ENCODE data around the gene MPC1L.
A peak's percentile ranks its signal among the peaks of the same experiment; 100 is the strongest.
"Not testable (repeated sequence)": the region's sequence is repeated elsewhere in the genome, so short reads cannot be mapped to it uniquely, and the experiment has no call there.

Gene MPC1L

GRCh38 chrX:40623139-40623536, at the start of gene MPC1L:
TSS of gene MPC1L (plus strand) at chrX:40623428. CDS start at chrX:40623566, 138 bp downstream.
- H3K9me3 ChIP-seq (ENCODE audit: severe bottlenecking) = no peaks in the 10 kb centered on the region
- H3K36me3 ChIP-seq = peaks cover 4% of the 10 kb centered on the region; the same call in 1 of the 2 replicates
- no peak within 1 kb of the TSS for H3K27ac ChIP-seq
- no peak within 1 kb of the TSS for H3K4me3 ChIP-seq (ENCODE audit: low read depth, low read length)
- H3K27me3 ChIP-seq (ENCODE audit: insufficient read depth, low read depth, severe bottlenecking) = no peaks in the 10 kb centered on the region
- DNase-seq = no peak
- no peak for TF ChIP-seq CTCF (IDR thresholded peaks at IDR 0.05; ENCODE audit: low read depth, low read length)

DNA sequence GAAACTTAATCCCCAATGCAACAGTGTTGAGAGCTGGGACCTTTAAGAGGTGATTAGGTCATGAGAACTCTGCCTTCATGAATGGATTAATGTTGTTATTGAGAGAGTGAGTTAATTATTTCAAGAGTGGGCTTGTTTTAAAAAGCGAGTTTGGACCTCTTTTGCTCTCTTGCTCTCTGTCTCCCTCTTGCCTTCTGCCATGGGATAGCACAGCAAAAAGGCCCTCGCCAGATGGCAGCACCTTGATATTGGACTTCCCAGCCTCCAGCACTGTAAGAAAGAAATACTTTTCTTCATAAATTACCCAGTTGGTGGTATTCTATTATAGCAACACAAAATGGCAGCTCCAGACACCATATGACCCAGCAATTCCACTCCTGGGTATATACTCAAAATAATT, 49.5 kb upstream of the MPC1L start:
- Histone ChIP-seq H3K9me3 (ENCODE audit: severe bottlenecking) (no peaks in the 10 kb centered on the region), H3K27ac (no peak overlapping the region), H3K27me3 (ENCODE audit: insufficient read depth, low read depth, severe bottlenecking) (no peaks in the 10 kb centered on the region), H3K4me3 (ENCODE audit: low read depth, low read length) (no peak overlapping the region), H3K36me3 (no peaks in the 10 kb centered on the region)
- TF ChIP-seq CTCF (IDR thresholded peaks at IDR 0.05; ENCODE audit: low read depth, low read length) = peak; percentile 73
- peak; percentile 44 for DNase-seq

GRCh38 chrX:40575411-40575810, 47.8 kb upstream of the MPC1L start:
- H3K9me3 ChIP-seq (ENCODE audit: severe bottlenecking); DNase-seq; H3K36me3 ChIP-seq; H3K27ac ChIP-seq; H3K27me3 ChIP-seq (ENCODE audit: insufficient read depth, low read depth, severe bottlenecking); H3K4me3 ChIP-seq (ENCODE audit: low read depth, low read length): not testable (repeated sequence)

DNA sequence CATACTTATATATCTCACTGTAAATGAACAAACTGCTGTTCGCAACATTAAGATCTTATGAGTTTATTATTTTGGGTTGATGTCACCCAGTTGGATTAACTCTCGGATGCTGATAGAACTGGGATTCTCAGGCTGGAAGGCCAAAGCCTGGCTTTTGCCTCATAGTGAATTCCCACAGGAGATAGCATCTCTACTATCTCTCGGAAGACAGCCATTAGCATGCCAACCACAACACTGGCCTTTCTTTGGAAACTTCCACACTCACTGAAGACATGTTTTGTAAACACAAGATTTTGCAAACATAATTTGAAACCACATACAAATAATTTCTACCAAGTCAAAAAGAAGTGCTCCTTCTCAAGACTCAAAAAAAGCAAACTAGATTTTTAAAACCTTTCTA, 46.9 kb upstream of the MPC1L start:
- DNase-seq = no peak
- Histone ChIP-seq H3K4me3 (ENCODE audit: low read depth, low read length) (no peak overlapping the region), H3K27me3 (ENCODE audit: insufficient read depth, low read depth, severe bottlenecking) (no peaks in the 10 kb centered on the region), H3K36me3 (no peaks in the 10 kb centered on the region), H3K27ac (no peak overlapping the region), H3K9me3 (ENCODE audit: severe bottlenecking) (no peaks in the 10 kb centered on the region)
- no peak for TF ChIP-seq CTCF (IDR thresholded peaks at IDR 0.05; ENCODE audit: low read depth, low read length)

DNA sequence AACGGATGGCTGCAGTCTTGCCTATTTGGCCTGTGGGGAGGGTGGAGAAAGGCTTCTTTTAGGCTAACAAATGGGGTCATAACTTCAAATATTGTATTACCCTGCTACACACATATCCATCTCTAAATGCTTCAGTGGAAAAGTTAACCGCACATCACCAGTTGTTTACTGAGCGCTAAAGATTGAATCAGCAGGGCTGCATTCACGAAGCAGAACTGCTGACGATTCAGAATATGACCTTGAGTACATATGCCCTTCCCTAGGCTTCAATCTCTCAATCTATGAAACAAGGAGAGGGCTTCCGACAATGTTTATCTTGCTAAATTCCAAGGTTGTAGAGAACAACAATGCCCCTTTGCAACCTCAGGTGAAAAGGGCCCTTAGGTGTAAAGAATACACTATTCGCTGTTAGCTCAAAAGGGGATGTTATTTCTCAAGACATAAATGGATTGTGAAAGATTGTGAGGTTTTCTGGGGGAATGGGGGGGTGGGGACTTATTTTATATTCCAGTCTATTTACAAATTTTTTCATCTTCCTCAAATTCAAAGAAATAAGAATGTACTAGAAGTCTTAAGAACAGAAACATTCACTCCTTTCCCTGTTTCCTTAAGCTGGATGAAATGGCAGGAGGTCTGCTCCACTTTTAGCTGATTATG, 45.1 kb upstream of the MPC1L start:
- no peak for DNase-seq
- H3K27ac ChIP-seq = no peak overlapping the region
- H3K9me3 ChIP-seq (ENCODE audit: severe bottlenecking) = no peaks in the 10 kb centered on the region
- no peak overlapping the region for H3K4me3 ChIP-seq (ENCODE audit: low read depth, low read length)
- no peaks in the 10 kb centered on the region for H3K27me3 ChIP-seq (ENCODE audit: insufficient read depth, low read depth, severe bottlenecking)
- no peak for TF ChIP-seq CTCF (IDR thresholded peaks at IDR 0.05; ENCODE audit: low read depth, low read length)
- H3K36me3 ChIP-seq = no peaks in the 10 kb centered on the region

- Histone ChIP-seq H3K27ac (no peak overlapping the region), H3K4me3 (ENCODE audit: low read depth, low read length) (no peak overlapping the region), H3K27me3 (ENCODE audit: insufficient read depth, low read depth, severe bottlenecking) (no peaks in the 10 kb centered on the region), H3K36me3 (no peaks in the 10 kb centered on the region), H3K9me3 (ENCODE audit: severe bottlenecking) (no peaks in the 10 kb centered on the region)
- TF ChIP-seq CTCF (IDR thresholded peaks at IDR 0.05; ENCODE audit: low read depth, low read length) = no peak
- DNase-seq = no peak
Observed at GRCh38 chrX:40579141-40579540, 44.1 kb upstream of the MPC1L start.

Data from WERI-Rb-1 (cell line).